Neural cell (in vitro differentiated cells): ENCODE results near the gene B4GALNT3. TPM values are rescaled to one million over a fixed set of nuclear protein-coding genes. Genes with fewer than 3 reads are reported as not detected.

Experiments
- H2AFZ ChIP-seq: fragments of 200-600, 300-800 bp; sonication (generic), shearing (Covaris generic); 2 replicates; pipeline ENCODE4 v1.6.0; 2014; ENCODE audit warnings: low read depth, mild to moderate bottlenecking, antibody characterized with exemption, low read length, moderate library complexity
- H3F3A ChIP-seq: fragments of 200-600 bp; shearing (Covaris generic); 2 replicates; pipeline ENCODE4 v1.6.1; 2016; ENCODE audit warnings: mild to moderate bottlenecking, moderate library complexity, mixed read lengths, antibody characterized with exemption, low read length; ENCODE audit not compliant: insufficient read depth, poor library complexity, severe bottlenecking
- H3K27ac ChIP-seq: fragments of 200-600, 300-800 bp; sonication (generic), shearing (Covaris generic); 2 replicates; pipeline ENCODE4 v1.5.1; 2014; ENCODE audit warnings: mild to moderate bottlenecking, low read length, moderate library complexity
- H3K27me3 ChIP-seq: fragments of 300-800, 200-600 bp; sonication (generic), shearing (Covaris generic); 2 replicates; pipeline ENCODE4 v1.6.0; 2014; ENCODE audit warnings: mild to moderate bottlenecking, low read depth, low read length, moderate library complexity; ENCODE audit not compliant: insufficient read depth
- H3K36me3 ChIP-seq: fragments of 300-800, 200-600 bp; sonication (generic), shearing (Covaris generic); 2 replicates; pipeline ENCODE4 v1.5.1; 2014; ENCODE audit warnings: mild to moderate bottlenecking, antibody characterized with exemption, low read length, moderate library complexity; ENCODE audit not compliant: insufficient read depth
- H3K4me2 ChIP-seq: fragments of 300-800, 200-600 bp; sonication (generic), shearing (Covaris generic); 2 replicates; pipeline ENCODE4 v1.6.0; 2014; ENCODE audit warnings: mild to moderate bottlenecking, low read length
- H3K4me3 ChIP-seq: fragments of 300-800, 200-600 bp; sonication (generic), shearing (Covaris generic); 2 replicates; pipeline ENCODE4 v1.5.1; 2014; ENCODE audit warnings: mild to moderate bottlenecking, low read length, moderate library complexity
- H3K79me2 ChIP-seq: fragments of 200-600 bp; shearing (Covaris generic); replicated peaks from 2 replicates; pipeline ENCODE4 v1.6.0; 2014; ENCODE audit warnings: mild to moderate bottlenecking, low read length, moderate library complexity; ENCODE audit not compliant: insufficient read depth
- H3K9ac ChIP-seq: fragments of 300-800, 200-600 bp; sonication (generic), shearing (Covaris generic); 2 replicates; pipeline ENCODE4 v1.6.1; 2016; ENCODE audit warnings: mild to moderate bottlenecking, low read length, mixed read lengths
- H3K9me2 ChIP-seq: fragments of 200-600 bp; shearing (Covaris generic); 2 replicates; pipeline ENCODE4 v1.6.1; 2016; ENCODE audit warnings: mild to moderate bottlenecking, low read length, mixed read lengths; ENCODE audit not compliant: insufficient read depth
- H3K9me3 ChIP-seq: fragments of 200-600, 300-800 bp; sonication (generic), shearing (Covaris generic); 2 replicates; pipeline ENCODE4 v1.6.1; 2016; ENCODE audit warnings: mild to moderate bottlenecking, mixed run types, low read length, moderate library complexity, mixed read lengths
- H4K20me1 ChIP-seq: fragments of 200-600 bp; shearing (Covaris generic); 2 replicates; pipeline ENCODE4 v1.6.1; 2016; ENCODE audit warnings: mild to moderate bottlenecking, mixed run types; ENCODE audit not compliant: insufficient read depth
- EP300 ChIP-seq: fragments of 450-650 bp; conservative IDR thresholded peaks from 2 replicates; pipeline ENCODE4 v1.6.1; 2014; ENCODE audit warnings: antibody characterized with exemption, mild to moderate bottlenecking, moderate library complexity; ENCODE audit not compliant: poor library complexity, severe bottlenecking
- EZH2 ChIP-seq: fragments of 200-600, 300-800 bp; shearing (Covaris generic), sonication (generic); IDR thresholded peaks from 2 replicates; pipeline ENCODE4 v1.6.1; 2014; ENCODE audit warnings: antibody characterized with exemption, low read length, borderline replicate concordance, mild to moderate bottlenecking; ENCODE audit not compliant: insufficient read depth, poor library complexity, severe bottlenecking
- MXI1 ChIP-seq: fragments of 450-650 bp; conservative IDR thresholded peaks from 2 replicates; pipeline ENCODE4 v1.6.1; 2014; ENCODE audit warnings: antibody characterized with exemption, mild to moderate bottlenecking; ENCODE audit not compliant: poor library complexity, severe bottlenecking
- POLR2AphosphoS5 ChIP-seq: IDR thresholded peaks from 2 replicates; pipeline ENCODE4 v1.6.1; 2012
- RAD21 ChIP-seq: fragments of 450-650 bp; conservative IDR thresholded peaks from 2 replicates; pipeline ENCODE4 v1.6.1; 2014; ENCODE audit warnings: antibody characterized with exemption, mild to moderate bottlenecking, moderate library complexity
- REST ChIP-seq: IDR thresholded peaks from 2 replicates; pipeline ENCODE4 v1.6.1; 2012; ENCODE audit warnings: borderline replicate concordance
- SMC3 ChIP-seq: fragments of 450-650 bp; conservative IDR thresholded peaks from 2 replicates; pipeline ENCODE4 v1.6.1; 2014; ENCODE audit warnings: antibody characterized with exemption, mild to moderate bottlenecking, moderate library complexity; ENCODE audit not compliant: poor library complexity
- TAF1 ChIP-seq: IDR thresholded peaks from 2 replicates; pipeline ENCODE4 v1.6.1; 2012; ENCODE audit warnings: low read depth
- polyA plus RNA-seq: library from polyadenylated mRNA; depleted of rRNA; stranded (reverse); fragments of >200 nt; gene quantifications from 2 replicates; pipeline ENCODE4 v1.2.3, GENCODE V29; 2014
- TF ChIP-seq, protein P1 (sequence below): fragments of 450-650 bp; IDR thresholded peaks from 2 replicates; pipeline ENCODE4 v1.5.1; 2014; ENCODE audit warnings: antibody characterized with exemption, mild to moderate bottlenecking, moderate library complexity; ENCODE audit not compliant: poor library complexity, severe bottlenecking

B4GALNT3 gene
- polyA plus RNA-seq, 1 donor from 2014 or later, result 6.7 TPM

DNA sequence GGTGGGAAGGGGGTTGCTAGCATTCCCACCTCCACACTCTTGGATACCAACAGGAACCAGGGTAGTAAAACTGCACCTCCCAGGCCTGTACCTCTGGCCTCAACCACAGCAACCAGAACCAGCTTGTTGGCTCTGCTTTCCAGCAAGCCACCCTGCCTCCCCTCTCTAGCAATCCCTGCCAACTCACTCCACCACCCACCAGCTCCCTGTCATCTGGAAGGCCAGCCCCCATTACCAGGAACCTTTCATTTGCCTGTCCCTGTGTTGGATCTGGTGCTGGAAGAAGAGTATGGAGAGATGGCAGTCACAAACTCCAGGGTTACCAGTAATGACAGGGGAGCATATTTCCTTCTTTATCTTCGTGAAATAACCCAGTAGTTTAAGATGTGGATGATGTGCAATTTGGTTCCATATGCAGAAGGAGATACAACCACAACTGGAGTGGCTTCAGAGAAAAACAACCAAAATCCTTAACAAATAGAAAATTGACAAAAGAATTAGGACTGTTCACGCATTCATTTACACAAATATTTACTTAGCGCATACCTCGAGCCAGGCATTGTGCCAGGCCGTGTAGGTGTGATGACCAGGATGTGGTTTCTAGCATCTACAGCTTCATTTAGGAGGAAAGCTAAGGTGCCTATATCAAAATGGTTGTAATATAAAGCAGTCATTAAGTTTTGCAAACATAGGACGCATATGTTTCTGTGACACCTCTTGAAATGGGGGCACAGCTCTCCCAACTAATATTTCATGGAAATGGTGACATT lies 3.4 kb downstream of the B4GALNT3 start:
- Histone ChIP-seq H3K27ac (no peak overlapping the region), H4K20me1 (no peaks in the 10 kb centered on the region), H2AFZ (no peak overlapping the region), H3K36me3 (no peaks in the 10 kb centered on the region), H3K79me2 (no peaks in the 10 kb centered on the region), H3F3A (no peaks in the 10 kb centered on the region), H3K9me3 (no peaks in the 10 kb centered on the region), H3K9me2 (no peaks in the 10 kb centered on the region), H3K27me3 (peaks cover 25% of the 10 kb centered on the region), H3K4me3 (no peak overlapping the region), H3K9ac (no peak overlapping the region), H3K4me2 (no peak overlapping the region)
- no peak for TF ChIP-seq POLR2AphosphoS5
- no peak for TF ChIP-seq TAF1
- no peak for TF ChIP-seq RAD21
- no peak for TF ChIP-seq SMC3
- TF ChIP-seq EP300, result no peak
- TF ChIP-seq REST, result no peak
- no peak for TF ChIP-seq MXI1
- TF ChIP-seq, protein P1, sequence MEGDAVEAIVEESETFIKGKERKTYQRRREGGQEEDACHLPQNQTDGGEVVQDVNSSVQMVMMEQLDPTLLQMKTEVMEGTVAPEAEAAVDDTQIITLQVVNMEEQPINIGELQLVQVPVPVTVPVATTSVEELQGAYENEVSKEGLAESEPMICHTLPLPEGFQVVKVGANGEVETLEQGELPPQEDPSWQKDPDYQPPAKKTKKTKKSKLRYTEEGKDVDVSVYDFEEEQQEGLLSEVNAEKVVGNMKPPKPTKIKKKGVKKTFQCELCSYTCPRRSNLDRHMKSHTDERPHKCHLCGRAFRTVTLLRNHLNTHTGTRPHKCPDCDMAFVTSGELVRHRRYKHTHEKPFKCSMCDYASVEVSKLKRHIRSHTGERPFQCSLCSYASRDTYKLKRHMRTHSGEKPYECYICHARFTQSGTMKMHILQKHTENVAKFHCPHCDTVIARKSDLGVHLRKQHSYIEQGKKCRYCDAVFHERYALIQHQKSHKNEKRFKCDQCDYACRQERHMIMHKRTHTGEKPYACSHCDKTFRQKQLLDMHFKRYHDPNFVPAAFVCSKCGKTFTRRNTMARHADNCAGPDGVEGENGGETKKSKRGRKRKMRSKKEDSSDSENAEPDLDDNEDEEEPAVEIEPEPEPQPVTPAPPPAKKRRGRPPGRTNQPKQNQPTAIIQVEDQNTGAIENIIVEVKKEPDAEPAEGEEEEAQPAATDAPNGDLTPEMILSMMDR, result no peak
- no peak for TF ChIP-seq EZH2

GRCh38 chr12:464484-465267 lies 4.9 kb downstream of the B4GALNT3 start:
- Histone ChIP-seq H3K4me3 (no peak overlapping the region), H3K9me2 (no peaks in the 10 kb centered on the region), H3K79me2 (no peaks in the 10 kb centered on the region), H3K9me3 (no peaks in the 10 kb centered on the region), H3K36me3 (no peaks in the 10 kb centered on the region), H3K4me2 (no peak overlapping the region), H3F3A (no peaks in the 10 kb centered on the region), H2AFZ (no peak overlapping the region), H3K27ac (no peak overlapping the region), H4K20me1 (no peaks in the 10 kb centered on the region), H3K9ac (no peak overlapping the region), H3K27me3 (peaks cover 22% of the 10 kb centered on the region)
- TF ChIP-seq RAD21, result no peak
- no peak for TF ChIP-seq EP300
- TF ChIP-seq TAF1, result no peak
- TF ChIP-seq SMC3, result no peak
- TF ChIP-seq EZH2, result no peak
- no peak for TF ChIP-seq REST
- TF ChIP-seq, protein P1, result no peak
- no peak for TF ChIP-seq POLR2AphosphoS5
- TF ChIP-seq MXI1, result no peak
